Stimulated activated CD8-positive, alpha-beta memory T cell treated with anti-CD3 and anti-CD28 coated beads, Interleukin-15, amount 100 ng/mL, for 1 hour (primary cell): ENCODE results near the gene SYDE2.

Source experiments
- DNase-seq: peaks from one replicate; pipeline ENCODE4 v3.0.0-alpha.2; 2020; ENCODE audit warnings: low read depth

The SYDE2 gene

DNA sequence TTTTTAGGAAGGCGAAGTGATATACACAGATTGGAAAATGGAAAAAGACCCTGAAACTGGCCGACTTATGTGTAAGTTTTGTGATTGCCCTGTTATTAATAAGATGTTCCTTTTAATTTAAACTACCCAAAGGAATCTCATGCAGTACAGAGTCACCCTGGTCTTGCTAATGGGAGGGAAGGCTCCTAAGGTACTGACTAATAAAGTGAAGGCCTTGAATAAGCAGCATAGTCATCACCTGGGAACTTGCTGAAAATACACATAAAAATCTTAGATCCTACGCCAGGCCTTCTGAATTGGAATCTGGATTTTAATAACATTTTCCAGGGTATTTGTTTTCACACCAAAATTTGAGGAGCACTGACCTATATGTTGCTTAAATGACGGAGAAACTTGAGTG lies 79.1 kb downstream of the SYDE2 start:
- no peak for DNase-seq

DNA sequence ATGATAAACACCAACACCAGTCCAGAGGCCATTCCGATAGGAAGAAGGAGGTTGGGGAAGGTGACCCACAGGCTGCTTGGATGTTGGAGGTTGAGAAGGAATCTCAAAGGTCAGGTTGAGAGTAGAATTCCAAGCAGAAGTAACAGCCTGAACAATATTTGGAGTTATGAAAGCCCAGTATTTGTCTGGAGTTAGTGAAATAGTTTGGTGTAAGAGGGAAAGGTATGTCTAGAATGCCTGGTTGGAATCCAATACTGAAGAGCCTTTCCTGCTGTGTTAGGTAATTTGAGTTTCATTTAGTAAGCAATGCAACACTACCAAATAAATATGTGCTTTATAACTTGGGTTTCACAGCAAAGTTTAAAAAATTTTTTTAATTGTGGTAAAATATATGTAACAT lies 82.1 kb downstream of the SYDE2 start:
- DNase-seq: no peak

DNA sequence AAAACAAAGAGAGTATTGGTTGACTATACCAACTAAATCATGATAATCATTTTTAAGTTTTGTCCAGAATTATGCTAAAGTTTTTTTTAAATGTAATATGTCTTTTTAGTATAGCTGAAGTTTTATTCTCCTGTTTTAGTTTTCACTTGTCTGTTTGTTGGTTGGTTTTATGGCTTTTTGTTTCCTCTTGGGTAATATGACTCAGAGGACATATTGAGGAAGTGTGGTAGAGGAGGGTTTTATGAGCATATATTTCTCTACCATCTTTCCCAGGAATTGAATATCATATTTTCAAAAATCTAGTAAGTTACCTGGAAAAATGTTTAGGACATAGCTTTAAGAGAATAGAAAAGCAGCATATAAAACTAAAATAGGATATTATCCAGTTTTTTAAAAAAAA lies 84.0 kb downstream of the SYDE2 start:
- DNase-seq: no peak

DNA sequence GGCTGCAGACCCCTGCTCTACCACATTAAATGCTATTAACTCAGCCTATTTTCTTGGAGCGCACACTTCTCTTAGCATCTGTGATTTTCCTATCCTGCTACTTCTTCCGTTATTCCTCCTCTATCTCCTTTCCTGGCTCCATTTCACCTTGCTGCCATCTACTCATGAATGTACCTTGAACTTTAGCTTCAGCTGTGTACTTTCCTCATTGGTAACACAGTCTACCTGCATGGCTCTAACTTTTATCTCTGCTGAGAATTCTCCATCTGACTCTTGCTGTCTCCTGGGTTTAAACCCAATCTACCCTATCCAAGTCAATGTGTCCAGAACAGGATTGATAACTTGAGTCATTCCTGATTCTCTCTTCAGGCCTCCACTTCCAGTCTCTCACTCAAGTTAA lies 84.9 kb downstream of the SYDE2 start:
- no peak for DNase-seq

DNA sequence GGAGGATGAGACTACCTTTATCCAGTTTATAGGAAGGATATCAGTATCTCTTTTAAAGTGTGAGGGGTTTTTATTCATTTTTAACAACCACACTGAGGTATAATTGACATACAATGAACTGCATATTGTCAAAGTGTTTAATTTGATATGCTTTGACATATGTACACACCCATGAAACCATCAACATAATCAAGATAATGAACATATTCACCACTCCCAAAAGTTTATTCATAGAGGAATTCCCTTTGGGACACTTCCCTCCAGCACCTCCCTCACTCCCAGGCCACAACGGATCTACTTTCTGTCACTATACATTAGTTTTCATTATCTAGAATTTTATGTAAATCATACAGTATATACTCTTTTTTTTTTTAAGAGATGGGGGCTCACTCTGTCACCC lies 89.1 kb downstream of the SYDE2 start:
- no peak for DNase-seq

DNA sequence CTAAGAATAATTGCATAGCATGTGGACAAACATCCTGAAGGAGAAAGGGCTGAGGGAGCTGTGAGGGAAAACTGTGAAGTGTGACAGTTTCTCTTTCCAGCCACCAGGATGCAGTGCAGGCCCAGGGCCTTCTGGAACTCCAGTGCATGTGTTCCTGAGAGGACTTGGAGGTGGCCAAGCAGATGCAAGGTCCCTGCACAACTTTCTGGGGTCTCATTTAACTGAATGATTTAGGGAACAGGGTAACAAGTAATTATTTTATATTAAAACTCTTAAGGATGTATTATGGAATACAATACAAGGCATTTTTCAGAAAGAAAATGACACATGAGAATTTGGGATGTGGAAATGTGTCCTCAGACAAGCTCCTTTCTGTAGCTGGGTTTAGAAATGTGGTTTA lies 91.3 kb downstream of the SYDE2 start:
- DNase-seq: peak; percentile 3
